NCI-H748 (cell line): ENCODE data around the gene ARNT2.

Experiments
- DNase-seq: peaks from one replicate; lab custom pipeline; 2025; ENCODE audit not compliant: unreplicated experiment; lab: John Stamatoyannopoulos, UW

The ARNT2 gene

DNA sequence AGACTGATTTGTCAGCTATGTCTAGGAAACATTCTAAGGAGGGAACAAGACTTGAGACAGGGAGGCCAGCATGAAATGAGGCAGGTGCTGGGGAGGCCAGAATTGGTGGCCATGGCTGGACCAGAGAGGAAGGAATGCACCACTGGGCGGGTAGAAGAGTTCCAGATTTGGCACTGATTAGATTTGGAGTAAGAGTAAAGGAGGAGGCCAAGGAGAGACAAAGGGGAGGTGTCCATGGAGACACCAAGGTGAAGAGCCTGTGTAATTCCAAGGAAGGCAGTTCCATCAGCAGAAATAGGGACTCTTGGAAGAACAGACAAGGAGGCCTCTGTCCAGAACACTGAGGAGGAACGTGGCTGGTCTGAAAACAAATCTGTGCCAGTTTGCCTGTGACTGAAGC is 1.8 kb downstream of the ARNT2 start:
- DNase-seq = no peak

DNA sequence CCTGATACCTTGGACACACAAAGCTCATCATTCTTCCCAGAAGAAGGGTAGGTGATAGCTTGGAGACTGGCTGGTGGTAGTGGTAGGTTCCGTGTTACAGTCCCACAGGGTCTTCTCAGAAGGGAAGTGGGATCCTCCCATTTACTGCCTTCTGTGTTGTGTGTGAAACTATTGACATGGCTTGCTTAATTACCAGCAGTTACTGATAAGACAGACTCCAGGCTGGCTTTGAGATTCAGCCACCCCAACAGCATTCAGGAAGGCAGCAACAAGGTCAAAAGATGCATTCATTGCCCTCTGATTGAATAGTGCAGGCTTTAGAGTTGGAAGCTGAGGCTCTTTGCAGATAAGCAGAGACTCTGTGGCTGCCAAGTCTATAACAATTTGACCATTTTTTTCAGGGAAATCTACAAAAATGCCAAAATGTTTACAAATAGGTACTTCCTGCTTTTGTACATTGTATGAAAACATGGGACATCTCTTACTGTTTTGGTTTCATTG is 7.7 kb downstream of the ARNT2 start:
- no peak for DNase-seq

DNA sequence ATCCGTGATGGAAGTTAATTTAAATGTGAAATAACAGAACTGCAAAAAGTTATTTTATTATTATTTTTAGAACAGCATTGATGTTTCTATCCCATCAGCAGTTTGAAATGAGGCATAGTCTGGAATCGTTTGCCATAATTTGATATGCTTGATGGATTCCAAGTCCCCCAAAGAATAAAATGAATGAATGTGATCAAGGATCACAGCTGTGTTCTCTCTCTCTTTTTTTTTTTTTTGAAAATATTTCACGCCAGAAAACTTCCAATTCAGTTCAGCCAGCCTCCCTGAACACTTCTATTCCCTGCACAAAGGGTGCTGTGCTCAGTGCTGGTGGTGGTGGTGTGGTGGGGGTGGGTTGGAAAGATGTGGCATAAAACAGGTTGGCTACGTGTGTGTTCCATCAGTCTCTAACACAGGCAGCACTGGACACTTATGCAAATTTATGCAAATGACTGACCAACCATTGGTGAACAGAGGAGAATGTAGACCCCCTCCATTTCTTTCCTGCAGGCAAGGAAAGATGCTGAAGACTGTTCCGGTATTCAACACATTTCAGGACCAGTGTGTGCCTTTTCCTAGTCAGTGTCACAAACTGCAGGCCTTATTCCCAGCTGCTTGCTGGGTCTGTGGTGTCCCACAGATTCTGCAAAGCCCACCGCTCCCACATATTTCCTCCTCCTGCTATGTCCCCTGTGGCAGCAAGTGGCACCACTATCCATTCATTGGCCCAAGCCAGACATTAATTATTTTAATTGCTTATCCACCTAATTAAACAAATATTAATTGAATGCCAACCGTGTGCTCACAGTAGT is 10.6 kb downstream of the ARNT2 start:
- DNase-seq = no peak

GRCh38 chr15:80415358-80415670 is 11.1 kb downstream of the ARNT2 start:
- peak; percentile 26 for DNase-seq

GRCh38 chr15:80416702-80417101 is 12.5 kb downstream of the ARNT2 start:
- DNase-seq = no peak

GRCh38 chr15:80418892-80419537 is 14.8 kb downstream of the ARNT2 start:
- DNase-seq = peak; percentile 57

- no peak for DNase-seq
These were observed 15.4 kb downstream of the ARNT2 start for GRCh38 chr15:80419546-80419945.

- DNase-seq = no peak
These were observed 16.5 kb downstream of the ARNT2 start for GRCh38 chr15:80420658-80421057.

- DNase-seq = no peak
These were observed 19.0 kb downstream of the ARNT2 start for GRCh38 chr15:80423215-80423614.

DNA sequence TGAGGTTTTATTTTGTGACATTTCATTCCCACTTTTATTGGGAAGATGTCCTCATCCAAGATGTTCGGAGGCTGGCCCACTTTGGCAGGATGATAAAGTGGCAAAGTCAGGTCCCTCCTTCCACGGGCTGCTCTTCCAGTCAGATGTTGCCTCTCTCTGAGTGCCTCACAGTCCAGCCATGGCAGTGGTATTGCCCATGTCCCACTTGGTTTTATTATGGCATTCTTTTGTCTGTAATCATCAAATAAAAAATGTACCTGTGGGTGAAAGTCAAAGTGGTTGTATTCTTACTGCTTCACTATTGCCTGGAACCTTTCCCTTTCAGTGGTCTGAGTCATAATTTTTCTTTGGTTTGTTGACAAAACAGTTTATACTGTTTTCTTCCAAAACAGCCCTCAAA is 20.2 kb downstream of the ARNT2 start:
- DNase-seq = no peak

DNA sequence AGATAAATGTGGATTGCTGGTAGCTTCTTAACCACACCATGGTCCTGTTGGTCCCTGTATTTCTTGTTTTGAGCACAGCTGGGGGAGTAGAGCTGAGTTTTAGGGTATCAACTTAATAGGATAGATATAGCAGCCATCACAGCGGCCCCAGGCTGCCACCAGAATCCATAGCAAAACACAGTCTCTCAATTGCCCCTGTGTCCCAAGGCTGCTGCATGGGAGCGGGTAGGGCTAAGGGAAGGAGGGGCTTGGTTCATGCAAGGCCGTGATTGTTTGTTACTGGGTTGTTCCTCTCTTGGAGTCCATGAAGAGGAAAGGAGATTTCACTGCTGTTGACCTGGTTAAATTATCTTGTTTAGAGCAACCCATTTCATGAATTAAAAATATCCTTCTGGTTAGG is 22.1 kb downstream of the ARNT2 start:
- no peak for DNase-seq

DNA sequence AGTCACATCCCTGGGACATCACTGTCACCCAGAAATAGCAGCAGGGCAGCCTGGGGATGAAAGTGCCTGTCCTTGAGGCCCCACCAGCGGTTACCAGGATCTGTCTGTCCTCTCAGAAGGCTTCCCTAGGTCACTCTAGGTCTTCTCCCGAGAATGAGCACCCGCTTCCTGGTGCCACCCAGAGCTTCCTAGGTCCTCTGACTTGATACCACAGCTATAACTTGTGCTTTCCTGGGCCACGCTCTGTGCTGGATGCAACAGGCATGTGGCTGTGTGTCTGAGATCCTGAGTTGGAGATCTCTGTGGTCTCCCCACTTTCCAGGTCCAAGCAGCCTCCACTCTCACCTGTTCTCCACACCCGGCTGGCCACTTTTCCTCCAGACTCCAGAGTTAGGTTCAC is 25.8 kb downstream of the ARNT2 start:
- no peak for DNase-seq

DNA sequence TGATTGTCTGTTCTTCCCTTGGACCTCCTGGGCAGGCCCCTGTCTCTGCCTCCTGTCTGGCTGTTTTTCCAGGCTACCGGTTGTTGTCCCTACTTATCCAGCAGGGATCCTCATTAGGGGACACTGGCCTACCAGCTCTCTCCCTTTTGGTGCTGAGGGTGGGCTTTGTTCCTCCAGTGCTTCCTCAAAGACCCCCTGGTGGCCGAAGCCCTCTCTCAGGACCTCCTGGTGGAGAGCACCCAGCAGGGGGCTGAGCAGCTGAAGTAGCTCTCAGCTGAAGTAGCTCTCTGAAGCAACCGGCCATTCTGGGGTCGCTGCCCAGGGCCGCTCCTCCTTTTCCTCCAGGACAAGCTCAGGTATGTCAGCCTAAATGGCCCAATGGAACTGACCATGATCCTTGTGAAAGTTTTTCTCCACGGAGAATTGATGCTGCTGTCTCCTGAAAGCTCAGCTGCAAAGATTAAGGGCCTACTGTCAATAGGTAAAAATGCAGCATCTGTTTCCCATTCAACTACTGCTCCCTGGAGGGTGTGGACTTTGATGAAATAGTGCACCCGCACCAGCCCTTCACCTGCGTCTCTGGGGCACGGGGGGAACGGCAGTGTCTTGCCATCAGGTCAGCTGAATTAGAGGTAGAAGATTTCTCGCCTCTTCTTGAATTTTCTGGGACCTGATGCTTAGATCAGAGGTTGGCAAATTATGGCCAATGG is 27.6 kb downstream of the ARNT2 start:
- DNase-seq = no peak

DNA sequence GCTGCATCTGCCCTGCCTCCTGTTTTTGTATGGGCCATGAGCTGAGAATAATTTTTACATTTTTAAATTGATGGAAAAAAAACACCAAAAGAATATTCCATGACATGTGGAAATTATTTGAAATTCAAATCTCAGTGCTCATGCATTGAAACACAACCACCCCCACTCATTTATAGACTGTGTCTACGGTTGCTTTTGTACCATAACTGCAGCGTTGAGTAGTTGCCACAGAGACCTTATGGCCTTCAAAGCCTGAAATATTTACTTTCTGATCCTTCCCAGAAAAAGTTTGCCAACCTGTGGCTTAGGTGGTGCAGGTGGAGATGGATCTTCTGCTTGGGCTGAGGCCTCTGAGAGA is 28.1 kb downstream of the ARNT2 start:
- DNase-seq = no peak

GRCh38 chr15:80433836-80434235 is 29.7 kb downstream of the ARNT2 start:
- no peak for DNase-seq

DNA sequence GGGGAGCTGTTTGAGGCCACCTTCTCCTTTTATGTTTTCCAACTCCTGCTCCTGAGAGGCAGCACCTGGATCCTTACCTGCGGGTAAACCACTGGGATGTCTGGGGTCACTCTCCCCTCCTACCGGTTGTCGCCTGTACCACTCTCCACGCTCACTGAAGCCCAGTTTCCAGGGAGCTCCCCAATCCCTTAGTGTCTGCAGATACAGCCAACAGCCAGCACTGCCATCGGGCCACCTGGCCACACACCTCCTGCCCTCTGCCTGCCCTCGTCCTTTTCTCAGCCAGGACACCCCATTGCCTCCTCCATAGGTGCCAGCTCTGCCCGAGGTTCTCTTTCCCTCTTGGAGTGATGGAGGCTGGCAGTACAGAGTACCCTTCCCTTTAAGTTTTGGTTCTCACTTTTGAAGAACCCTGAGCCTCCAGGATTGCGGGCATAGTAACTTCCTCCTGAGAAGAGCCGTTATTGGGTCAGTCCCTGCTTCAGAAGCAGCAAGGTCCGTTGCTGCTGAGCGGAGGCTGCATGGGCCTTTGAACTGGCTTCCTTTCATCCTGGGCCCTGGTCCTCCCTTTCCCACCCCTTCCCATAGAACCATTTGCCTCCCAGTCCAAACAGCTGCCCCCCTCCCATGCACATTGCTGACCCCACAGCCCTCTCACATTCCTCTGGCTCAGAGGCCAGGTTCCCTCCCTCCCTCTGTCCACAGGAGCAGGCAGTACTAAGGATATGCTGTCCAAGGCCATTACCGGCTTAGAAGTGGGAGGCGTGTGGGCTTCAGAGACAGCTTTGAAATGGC is 30.9 kb downstream of the ARNT2 start:
- no peak for DNase-seq

GRCh38 chr15:80436511-80437307 is 32.5 kb downstream of the ARNT2 start:
- DNase-seq = no peak

- no peak for DNase-seq
These were observed 33.2 kb downstream of the ARNT2 start for GRCh38 chr15:80437334-80437891.

- no peak for DNase-seq
These were observed 35.0 kb downstream of the ARNT2 start for GRCh38 chr15:80439140-80439539.

DNA sequence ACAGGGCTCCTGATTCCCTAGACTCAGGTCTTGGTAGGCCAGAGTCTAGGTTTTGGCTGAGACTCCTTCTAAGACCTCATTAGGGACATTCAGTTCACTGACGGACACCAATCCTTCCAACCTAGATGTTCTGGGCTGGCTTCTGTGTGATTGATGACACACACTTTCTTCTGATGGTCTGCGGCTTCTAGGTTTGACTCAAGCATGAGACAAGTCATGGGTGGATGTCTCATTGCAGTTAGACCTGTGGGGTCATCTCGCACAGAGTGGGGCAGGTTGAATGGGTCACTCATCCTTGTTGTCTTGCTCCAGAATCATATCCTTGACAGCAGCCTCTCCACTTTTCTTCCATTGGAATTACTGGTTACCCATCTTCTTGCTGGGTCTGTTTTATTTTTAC is 35.8 kb downstream of the ARNT2 start:
- no peak for DNase-seq
